MM.1S (cell line): ENCODE data around the gene DHX30.

Source experiments
- CTCF ChIP-seq: fragments of 300-600 bp; sonication (generic); IDR thresholded peaks from 2 replicates; pipeline ENCODE4 v1.5.1; 2016; ENCODE audit warnings: antibody characterized with exemption, low read length, mixed read lengths
- EZH2 ChIP-seq: fragments of 300-600 bp; sonication (generic); optimal IDR thresholded peaks from 2 replicates; pipeline ENCODE3; 2017; ENCODE audit warnings: low read depth, mild to moderate bottlenecking, antibody characterized with exemption, low read length, mixed read lengths
- EZH2phosphoT487 ChIP-seq: fragments of 300-600 bp; sonication (generic); IDR thresholded peaks from 2 replicates; pipeline ENCODE4 v1.6.1; 2018; ENCODE audit warnings: antibody characterized with exemption, low read length

GRCh38 chr3:47888986-47889757, 86.2 kb downstream of the DHX30 start:
- TF ChIP-seq CTCF (no peak), EZH2 (no peak), EZH2phosphoT487 (no peak)
